ENCODE measurements around the gene IQGAP2. TPM values are rescaled to one million over a fixed set of nuclear protein-coding genes. Genes with fewer than 3 reads are reported as not detected.

Gene IQGAP2
- total RNA-seq, 1 experiment from 2014 or later: 1.5 TPM

- ChIA-PET CTCF (interaction anchor here (0.5 to 0.9 kb wide), 4 partner anchors 82 to 266 kb away, joined by 3 to 5 read pairs (median 3); no protein-coding TSS in a partner anchor), POLR2A (interaction anchor here (0.7 to 1.0 kb wide), 3 partner anchors 17 to 71 kb away, joined by 3 read pairs; no protein-coding TSS in a partner anchor)
Observed at GRCh38 chr5:76473009-76473336, 69.9 kb downstream of the IQGAP2 start.

GRCh38 chr5:76473661-76474060 lies 70.6 kb downstream of the IQGAP2 start:
- BruUV-seq (replicated peaks): no TSS peak
- H3K36me3 Mint-ChIP-seq (ENCODE audit: insufficient read depth, unreplicated experiment): no peaks in the 10 kb centered on the region
- DNase-seq (ENCODE audit: unreplicated experiment): no peak
- ChIA-PET CTCF (interaction anchor here (0.8 to 1.0 kb wide), 4 partner anchors 10 to 136 kb away, joined by 3 to 4 read pairs (median 3); no protein-coding TSS in a partner anchor), POLR2A (interaction anchor here (0.7 to 1.0 kb wide), 3 partner anchors 11 to 70 kb away, joined by 3 to 4 read pairs (median 3); no protein-coding TSS in a partner anchor)
- TF ChIP-seq CTCF (IDR thresholded peaks at IDR 0.05; ENCODE audit: unreplicated experiment): no peak
- no peak overlapping the region for H3K27ac Mint-ChIP-seq (ENCODE audit: low read depth, unreplicated experiment)
- peaks cover 22% of the 10 kb centered on the region for H3K4me1 Mint-ChIP-seq (ENCODE audit: insufficient read depth, unreplicated experiment)
- H3K9me3 Mint-ChIP-seq (ENCODE audit: unreplicated experiment): no peaks in the 10 kb centered on the region
- H3K4me3 Mint-ChIP-seq (ENCODE audit: unreplicated experiment): no peak overlapping the region
- no peaks in the 10 kb centered on the region for H3K27me3 Mint-ChIP-seq (ENCODE audit: insufficient read depth, unreplicated experiment)
- intact Hi-C loops (cut with micrococcal nuclease): no loop called here

More at GRCh38 chr5:76473009-76473336, 69.9 kb downstream of the IQGAP2 start:
- TF ChIP-seq CTCF (IDR thresholded peaks at IDR 0.05; ENCODE audit: unreplicated experiment): no peak
- H3K9me3 Mint-ChIP-seq (ENCODE audit: unreplicated experiment): no peaks in the 10 kb centered on the region
- no TSS peak for BruUV-seq (replicated peaks)
- H3K27me3 Mint-ChIP-seq (ENCODE audit: insufficient read depth, unreplicated experiment): no peaks in the 10 kb centered on the region
- peak overlapping the region; percentile 84 for H3K27ac Mint-ChIP-seq (ENCODE audit: low read depth, unreplicated experiment)
- intact Hi-C loops (cut with micrococcal nuclease): no loop called here
- DNase-seq (ENCODE audit: unreplicated experiment): no peak
- H3K4me1 Mint-ChIP-seq (ENCODE audit: insufficient read depth, unreplicated experiment): peaks cover 26% of the 10 kb centered on the region
- no peak overlapping the region for H3K4me3 Mint-ChIP-seq (ENCODE audit: unreplicated experiment)
- no peaks in the 10 kb centered on the region for H3K36me3 Mint-ChIP-seq (ENCODE audit: insufficient read depth, unreplicated experiment)

GRCh38 chr5:76474377-76474776 lies 71.3 kb downstream of the IQGAP2 start:
- intact Hi-C loops (cut with micrococcal nuclease): no loop called here
- Mint-ChIP-seq H3K4me3 (ENCODE audit: unreplicated experiment) (no peak overlapping the region), H3K27me3 (ENCODE audit: insufficient read depth, unreplicated experiment) (no peaks in the 10 kb centered on the region), H3K36me3 (ENCODE audit: insufficient read depth, unreplicated experiment) (no peaks in the 10 kb centered on the region), H3K9me3 (ENCODE audit: unreplicated experiment) (no peaks in the 10 kb centered on the region), H3K4me1 (ENCODE audit: insufficient read depth, unreplicated experiment) (peaks cover 17% of the 10 kb centered on the region), H3K27ac (ENCODE audit: low read depth, unreplicated experiment) (no peak overlapping the region)
- BruUV-seq (replicated peaks): no TSS peak
- POLR2A ChIA-PET: interaction anchor here (1.0 kb wide), 1 partner anchor 11 kb away, joined by 4 read pairs; no protein-coding TSS in a partner anchor
- no peak for TF ChIP-seq CTCF (IDR thresholded peaks at IDR 0.05; ENCODE audit: unreplicated experiment)
- DNase-seq (ENCODE audit: unreplicated experiment): no peak
- CTCF ChIA-PET: interaction anchor here (0.6 to 1.0 kb wide), 4 partner anchors 9 to 109 kb away, joined by 3 to 7 read pairs (median 4); partner anchors contain the start of gene IQGAP2

GRCh38 chr5:76475385-76475784 lies 72.3 kb downstream of the IQGAP2 start:
- POLR2A ChIA-PET: no interaction called here
- CTCF ChIA-PET: no interaction called here
- H3K9me3 Mint-ChIP-seq (ENCODE audit: unreplicated experiment): no peaks in the 10 kb centered on the region
- H3K27ac Mint-ChIP-seq (ENCODE audit: low read depth, unreplicated experiment): no peak overlapping the region
- no TSS peak for BruUV-seq (replicated peaks)
- H3K36me3 Mint-ChIP-seq (ENCODE audit: insufficient read depth, unreplicated experiment): no peaks in the 10 kb centered on the region
- intact Hi-C loops (cut with micrococcal nuclease): no loop called here
- H3K4me1 Mint-ChIP-seq (ENCODE audit: insufficient read depth, unreplicated experiment): peaks cover 17% of the 10 kb centered on the region
- TF ChIP-seq CTCF (IDR thresholded peaks at IDR 0.05; ENCODE audit: unreplicated experiment): no peak
- no peaks in the 10 kb centered on the region for H3K27me3 Mint-ChIP-seq (ENCODE audit: insufficient read depth, unreplicated experiment)
- no peak overlapping the region for H3K4me3 Mint-ChIP-seq (ENCODE audit: unreplicated experiment)
- no peak for DNase-seq (ENCODE audit: unreplicated experiment)
